ENCODE results near the gene CAVIN2.

Gene CAVIN2

GRCh38 chr2:191839918-191840804, 6.7 kb downstream of the CAVIN2 start:
- H3K9me3 ChIP-seq = no peaks in the 10 kb centered on the region
- no peaks in the 10 kb centered on the region; the same call in 1 of the 2 replicates for H3K27me3 ChIP-seq (ENCODE audit: low read depth)
- peaks cover 11% of the 10 kb centered on the region for H3K4me1 ChIP-seq
- DNase-seq (ENCODE audit: low spot score in 2 of 2) = no peak
- in situ Hi-C loops (cut with MboI; ENCODE audit: low sequenced_read_pairs) = no loop called here
- no peak overlapping the region for H3K4me3 ChIP-seq
- H3K36me3 ChIP-seq (replicated peaks) = no peaks in the 10 kb centered on the region

DNA sequence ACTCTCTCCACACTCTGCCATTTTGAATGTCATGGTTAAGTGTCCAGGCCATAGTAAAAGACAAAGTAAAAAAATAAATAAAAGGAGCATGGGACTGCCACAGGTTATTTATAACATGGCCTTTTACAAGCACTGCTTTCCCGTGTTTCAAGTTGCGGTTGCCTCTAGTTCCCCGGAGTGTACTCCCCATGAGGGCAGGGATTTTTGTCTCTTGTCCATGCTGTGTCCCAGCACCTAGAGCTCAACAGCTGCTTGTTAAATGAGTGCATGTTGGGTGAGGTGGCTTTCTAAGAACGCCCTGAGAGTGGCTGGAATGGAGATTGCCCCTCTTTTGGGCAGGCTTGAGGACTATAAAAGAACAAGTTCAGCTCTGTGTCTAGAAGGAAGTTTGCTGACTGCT, 8.4 kb downstream of the CAVIN2 start:
- no peak for DNase-seq (ENCODE audit: low spot score in 2 of 2)
- Histone ChIP-seq H3K27me3 (ENCODE audit: low read depth) (no peaks in the 10 kb centered on the region; the same call in 1 of the 2 replicates), H3K4me1 (peaks cover 13% of the 10 kb centered on the region), H3K36me3 (replicated peaks) (no peaks in the 10 kb centered on the region), H3K4me3 (no peak overlapping the region), H3K9me3 (no peaks in the 10 kb centered on the region)
- in situ Hi-C loops (cut with MboI; ENCODE audit: low sequenced_read_pairs) = no loop called here

DNA sequence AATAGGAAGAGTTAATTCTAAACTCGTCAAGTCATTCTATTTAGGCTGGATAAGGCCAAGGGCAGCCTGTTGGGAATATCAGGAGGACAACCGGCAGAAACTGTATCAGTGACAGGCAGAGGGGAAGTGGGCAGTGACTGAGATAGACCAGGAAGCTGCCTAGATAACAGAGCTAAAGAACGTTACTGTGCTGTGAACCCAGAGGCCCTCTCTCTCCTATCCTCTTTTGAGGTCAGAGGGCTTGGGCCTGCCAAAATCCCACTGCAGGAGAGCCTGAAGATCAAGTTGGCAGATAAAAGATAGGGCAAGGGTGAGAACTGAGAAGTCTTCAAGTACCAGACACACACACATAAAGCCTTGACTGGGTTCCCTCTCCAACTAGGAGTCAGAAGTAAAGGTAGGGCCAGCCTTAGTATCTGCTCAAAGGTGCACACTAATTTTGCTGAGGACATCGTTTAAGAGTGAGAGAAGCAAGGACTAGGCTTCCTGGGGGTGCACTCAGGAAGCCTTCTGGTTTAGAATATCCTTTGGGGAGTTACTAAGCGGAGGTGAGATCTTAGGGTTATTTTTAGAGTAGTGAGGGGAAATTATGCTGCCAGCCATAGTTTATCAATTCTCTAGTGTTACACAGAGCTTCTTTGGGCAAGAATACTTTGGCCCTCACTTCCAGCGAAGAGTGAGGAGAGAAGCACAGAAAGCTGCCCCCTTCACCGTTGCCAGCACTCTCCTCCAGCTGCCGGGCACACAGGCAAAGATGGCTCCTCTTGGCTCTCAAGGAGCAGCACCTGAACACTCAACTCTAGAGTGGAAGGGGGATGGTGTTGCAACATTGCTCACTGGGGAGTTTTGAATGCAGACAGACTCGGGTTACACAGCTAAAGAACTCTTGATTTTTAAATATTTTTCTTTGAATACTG, 9.8 kb downstream of the CAVIN2 start:
- no peaks in the 10 kb centered on the region for H3K9me3 ChIP-seq
- in situ Hi-C loops (cut with MboI; ENCODE audit: low sequenced_read_pairs) = no loop called here
- no peaks in the 10 kb centered on the region for H3K36me3 ChIP-seq (replicated peaks)
- peaks cover 13% of the 10 kb centered on the region for H3K4me1 ChIP-seq
- no peak overlapping the region for H3K4me3 ChIP-seq
- no peaks in the 10 kb centered on the region; the same call in 1 of the 2 replicates for H3K27me3 ChIP-seq (ENCODE audit: low read depth)
- DNase-seq (ENCODE audit: low spot score in 2 of 2) = no peak

DNA sequence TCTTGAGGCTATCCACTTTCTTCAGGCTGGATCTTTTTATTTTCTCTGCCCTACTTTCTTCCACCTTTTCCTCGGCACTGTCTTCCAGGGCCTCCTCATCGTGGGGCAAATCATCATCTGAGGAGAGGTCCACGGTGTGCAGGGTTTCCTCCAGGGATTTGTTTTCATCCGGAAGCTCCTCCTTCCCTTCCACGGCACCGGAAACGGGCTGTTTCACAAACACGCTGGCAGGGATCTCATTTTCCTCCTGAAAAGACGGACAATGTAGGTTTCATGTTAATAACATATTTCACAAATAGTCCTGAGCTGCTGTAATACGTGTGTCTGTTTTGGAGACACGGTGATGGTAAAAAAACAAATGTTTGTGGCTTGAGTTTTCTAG, 10.4 kb downstream of the CAVIN2 start:
- no peak overlapping the region for H3K4me3 ChIP-seq
- no peaks in the 10 kb centered on the region for H3K9me3 ChIP-seq
- H3K36me3 ChIP-seq (replicated peaks) = no peaks in the 10 kb centered on the region
- peaks cover 13% of the 10 kb centered on the region for H3K4me1 ChIP-seq
- in situ Hi-C loops (cut with MboI; ENCODE audit: low sequenced_read_pairs) = no loop called here
- no peak for DNase-seq (ENCODE audit: low spot score in 2 of 2)
- no peaks in the 10 kb centered on the region; the same call in 1 of the 2 replicates for H3K27me3 ChIP-seq (ENCODE audit: low read depth)

DNA sequence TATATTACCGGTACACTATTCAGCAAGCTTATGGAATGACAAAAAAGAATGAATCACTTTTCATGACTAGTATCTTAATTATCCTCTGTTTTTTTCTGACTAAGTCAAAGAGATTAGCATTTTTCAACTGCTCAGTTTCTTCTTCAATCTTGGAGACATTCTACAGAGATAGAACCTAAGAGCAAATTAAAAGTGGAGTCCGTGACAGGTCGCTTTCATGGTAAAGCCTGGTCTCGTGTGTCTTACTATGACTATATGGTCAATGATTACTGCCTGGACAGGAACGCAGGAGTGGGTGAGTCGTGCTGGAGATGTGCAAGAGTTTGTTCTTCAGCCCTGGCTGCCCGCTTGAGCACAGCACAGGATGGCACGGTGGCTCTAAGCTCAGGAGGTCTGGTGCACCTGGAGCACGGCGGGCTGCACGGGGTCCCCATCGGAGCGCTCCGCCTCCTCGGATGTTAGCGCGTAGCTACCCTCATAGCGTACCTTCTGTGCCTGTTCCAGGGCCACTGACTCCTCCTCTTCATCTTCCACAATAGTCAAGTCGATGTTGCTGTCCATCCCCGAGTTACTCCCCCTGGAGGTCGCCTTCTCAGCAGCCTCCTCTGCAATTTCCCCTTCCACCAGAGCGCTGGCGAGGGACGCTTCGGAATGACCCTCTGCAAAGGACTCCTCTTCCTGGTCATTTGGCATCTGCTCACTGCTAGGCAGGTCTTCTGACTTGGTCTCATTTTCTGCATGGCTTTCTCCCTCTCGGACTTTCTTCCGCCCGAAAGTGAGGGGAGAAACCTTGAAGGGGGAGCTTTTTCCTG, 11.1 kb downstream of the CAVIN2 start:
- in situ Hi-C loops (cut with MboI; ENCODE audit: low sequenced_read_pairs) = no loop called here
- H3K27me3 ChIP-seq (ENCODE audit: low read depth) = no peaks in the 10 kb centered on the region; the same call in 1 of the 2 replicates
- DNase-seq (ENCODE audit: low spot score in 2 of 2) = no peak

GRCh38 chr2:191835100-191835499, 11.8 kb downstream of the CAVIN2 start:
- H3K27me3 ChIP-seq (ENCODE audit: low read depth) = no peaks in the 10 kb centered on the region; the same call in 1 of the 2 replicates
- no peak overlapping the region for H3K4me3 ChIP-seq
- peaks cover 13% of the 10 kb centered on the region for H3K4me1 ChIP-seq
- in situ Hi-C loops (cut with MboI; ENCODE audit: low sequenced_read_pairs) = no loop called here
- no peak for DNase-seq (ENCODE audit: low spot score in 2 of 2)
- H3K9me3 ChIP-seq = no peaks in the 10 kb centered on the region
- H3K36me3 ChIP-seq (replicated peaks) = no peaks in the 10 kb centered on the region

More for the DNA sequence above, 11.1 kb downstream of the CAVIN2 start:
- H3K9me3 ChIP-seq = no peaks in the 10 kb centered on the region
- peaks cover 13% of the 10 kb centered on the region for H3K4me1 ChIP-seq
- H3K36me3 ChIP-seq (replicated peaks) = no peaks in the 10 kb centered on the region
- no peak overlapping the region for H3K4me3 ChIP-seq

DNA sequence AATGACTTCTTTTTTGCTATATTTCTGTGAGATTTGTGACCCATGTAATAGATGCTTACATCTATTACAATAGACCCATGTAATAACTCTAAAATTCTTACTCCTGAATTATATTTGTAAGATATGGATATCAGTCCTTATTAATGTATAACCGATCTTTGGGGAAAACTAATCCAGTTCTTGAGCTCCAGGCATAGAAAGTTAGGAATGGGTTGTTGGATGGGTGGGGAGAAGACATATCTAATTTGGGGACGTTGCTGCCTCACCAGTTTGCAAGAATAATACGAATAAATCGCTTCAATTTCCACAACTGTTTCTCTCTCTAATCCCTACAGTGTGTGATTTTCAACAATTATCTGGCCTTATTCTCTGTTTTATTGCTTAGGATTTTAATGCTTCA, 13.5 kb downstream of the CAVIN2 start:
- Histone ChIP-seq H3K27me3 (ENCODE audit: low read depth) (no peaks in the 10 kb centered on the region; the same call in 1 of the 2 replicates), H3K4me3 (no peak overlapping the region), H3K4me1 (peaks cover 13% of the 10 kb centered on the region), H3K9me3 (no peaks in the 10 kb centered on the region), H3K36me3 (replicated peaks) (no peaks in the 10 kb centered on the region)
- in situ Hi-C loops (cut with MboI; ENCODE audit: low sequenced_read_pairs) = no loop called here
- no peak for DNase-seq (ENCODE audit: low spot score in 2 of 2)

DNA sequence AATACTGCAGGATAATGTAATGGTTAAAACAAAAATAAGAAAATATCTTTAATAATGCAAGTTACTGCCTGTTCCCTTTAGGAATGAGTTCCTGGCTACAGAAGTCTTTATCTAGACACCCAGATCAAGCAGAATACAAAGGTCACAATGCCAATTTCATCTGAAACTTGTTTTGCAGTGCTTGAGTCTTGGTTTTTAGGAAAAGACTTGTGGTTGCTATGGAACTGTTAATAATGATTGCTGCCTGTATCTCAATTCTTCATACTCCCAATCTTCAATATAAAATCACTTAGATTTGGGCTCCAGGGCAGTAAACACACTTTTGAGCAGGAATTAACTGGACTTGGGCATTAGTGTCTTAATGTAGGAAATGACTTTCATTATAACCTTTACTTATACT, 14.2 kb downstream of the CAVIN2 start:
- Histone ChIP-seq H3K36me3 (replicated peaks) (no peaks in the 10 kb centered on the region), H3K4me3 (no peak overlapping the region), H3K4me1 (peaks cover 13% of the 10 kb centered on the region), H3K9me3 (no peaks in the 10 kb centered on the region), H3K27me3 (ENCODE audit: low read depth) (no peaks in the 10 kb centered on the region; the same call in 1 of the 2 replicates)
- in situ Hi-C loops (cut with MboI; ENCODE audit: low sequenced_read_pairs) = no loop called here
- DNase-seq (ENCODE audit: low spot score in 2 of 2) = no peak

- Histone ChIP-seq H3K27me3 (ENCODE audit: low read depth) (no peaks in the 10 kb centered on the region), H3K9me3 (no peaks in the 10 kb centered on the region), H3K4me1 (peaks cover 13% of the 10 kb centered on the region), H3K36me3 (replicated peaks) (no peaks in the 10 kb centered on the region), H3K4me3 (no peak overlapping the region)
- DNase-seq (ENCODE audit: low spot score in 2 of 2) = no peak
- in situ Hi-C loops (cut with MboI; ENCODE audit: low sequenced_read_pairs) = no loop called here
Measured at GRCh38 chr2:191831410-191831994, 15.4 kb downstream of the CAVIN2 start.

- no peak overlapping the region for H3K4me3 ChIP-seq
- no peaks in the 10 kb centered on the region for H3K27me3 ChIP-seq (ENCODE audit: low read depth)
- H3K36me3 ChIP-seq (replicated peaks) = no peaks in the 10 kb centered on the region
- no peaks in the 10 kb centered on the region for H3K4me1 ChIP-seq
- in situ Hi-C loops (cut with MboI; ENCODE audit: low sequenced_read_pairs) = no loop called here
- H3K9me3 ChIP-seq = no peaks in the 10 kb centered on the region
- DNase-seq (ENCODE audit: low spot score in 2 of 2) = no peak
Measured at GRCh38 chr2:191824398-191824797, 22.5 kb downstream of the CAVIN2 start.

GRCh38 chr2:191821078-191821477, 25.8 kb downstream of the CAVIN2 start:
- no peak for DNase-seq (ENCODE audit: low spot score in 2 of 2)
- Histone ChIP-seq H3K4me3 (no peak overlapping the region), H3K27me3 (ENCODE audit: low read depth) (no peaks in the 10 kb centered on the region), H3K4me1 (no peaks in the 10 kb centered on the region), H3K36me3 (replicated peaks) (no peaks in the 10 kb centered on the region), H3K9me3 (no peaks in the 10 kb centered on the region)
- in situ Hi-C loops (cut with MboI; ENCODE audit: low sequenced_read_pairs) = no loop called here

DNA sequence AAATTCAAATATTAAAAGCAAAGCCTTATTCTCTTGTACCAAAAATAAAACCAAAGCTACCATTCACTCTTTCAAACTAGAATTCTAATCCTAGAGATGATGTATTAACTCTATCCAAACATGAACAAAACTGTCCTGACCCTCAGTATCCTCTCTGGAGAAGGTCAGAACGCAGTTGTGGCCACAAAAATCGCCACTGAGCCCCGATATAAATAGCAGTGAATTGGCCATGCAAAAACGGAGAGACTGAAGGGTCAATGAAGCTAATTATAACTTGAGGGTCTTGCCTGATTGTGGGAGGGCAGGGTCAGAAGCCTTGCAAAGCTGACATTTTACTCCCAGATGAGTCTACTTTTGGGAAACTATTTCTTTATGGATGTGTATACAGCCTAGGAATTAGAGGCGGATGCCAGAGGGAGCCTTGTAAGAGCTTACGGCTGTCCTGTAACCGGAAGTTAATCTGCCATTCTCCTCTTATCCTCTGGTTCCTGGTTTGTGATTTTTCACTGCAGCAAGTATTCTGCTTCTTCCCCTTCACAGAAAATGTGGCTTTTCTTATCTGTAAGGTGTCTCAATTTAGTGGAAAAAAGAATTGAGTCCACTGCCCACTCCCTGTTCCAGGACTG, 28.1 kb downstream of the CAVIN2 start:
- H3K27me3 ChIP-seq (ENCODE audit: low read depth) = no peaks in the 10 kb centered on the region
- H3K36me3 ChIP-seq (replicated peaks) = no peaks in the 10 kb centered on the region
- H3K9me3 ChIP-seq = no peaks in the 10 kb centered on the region
- DNase-seq (ENCODE audit: low spot score in 2 of 2) = no peak
- H3K4me3 ChIP-seq = no peak overlapping the region
- no peaks in the 10 kb centered on the region for H3K4me1 ChIP-seq
- in situ Hi-C loops (cut with MboI; ENCODE audit: low sequenced_read_pairs) = no loop called here

GRCh38 chr2:191818133-191818532, 28.8 kb downstream of the CAVIN2 start:
- no peaks in the 10 kb centered on the region for H3K27me3 ChIP-seq (ENCODE audit: low read depth)
- H3K36me3 ChIP-seq (replicated peaks) = no peaks in the 10 kb centered on the region
- DNase-seq (ENCODE audit: low spot score in 2 of 2) = no peak
- H3K4me1 ChIP-seq = no peaks in the 10 kb centered on the region
- in situ Hi-C loops (cut with MboI; ENCODE audit: low sequenced_read_pairs) = no loop called here
- H3K4me3 ChIP-seq = no peak overlapping the region
- no peaks in the 10 kb centered on the region for H3K9me3 ChIP-seq

All from HAP-1 (cell line).